Head of caudate nucleus (tissue), 42 donors: ENCODE measurements around the gene FOXI1.

Experiments
- DNase-seq, 42 donors: peaks; one replicate each; pipeline versions ENCODE4 v3.0.0 to v3.0.0-alpha.2; 2020 to 2021; ENCODE audit warnings: mixed read lengths in 7 of 42
- intact Hi-C: fragments of 100-400 bp; cut with DNase I; formaldehyde crosslinking; loops from one replicate; pipeline ENCODE4 v1.15.0; 2022

FOXI1 gene

GRCh38 chr5:170105642-170106611 is at the start of gene FOXI1:
Gene FOXI1 (plus strand): TSS chr5:170105897. CDS start chr5:170105958, 61 bp downstream.
- intact Hi-C loops = no loop called here
- DNase-seq = peak in 2 of 42 donors; percentile 30 to 35

- intact Hi-C loops = no loop called here
- DNase-seq = no peak
Measured at GRCh38 chr5:170056561-170057267, 49.0 kb upstream of the FOXI1 start.

DNA sequence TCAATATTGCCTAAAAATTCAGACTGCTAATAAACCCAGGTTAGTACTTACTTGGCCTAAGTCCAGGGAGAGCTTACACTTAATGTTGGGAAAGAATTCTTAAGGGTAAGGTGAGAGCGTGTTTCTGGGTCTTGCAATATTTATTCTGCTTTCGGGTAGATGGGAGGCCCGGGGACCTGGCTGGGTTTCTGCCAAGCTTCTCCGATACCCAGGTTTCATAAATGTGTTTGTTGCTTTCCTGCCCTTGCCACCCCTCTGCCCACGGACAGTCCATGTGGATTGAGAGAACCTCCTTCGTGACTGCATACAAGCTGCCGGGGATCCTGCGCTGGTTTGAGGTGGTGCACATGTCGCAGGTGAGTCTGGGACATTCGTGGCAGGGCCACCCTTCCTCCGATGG is 48.4 kb upstream of the FOXI1 start:
- intact Hi-C loops = no loop called here
- DNase-seq = no peak

DNA sequence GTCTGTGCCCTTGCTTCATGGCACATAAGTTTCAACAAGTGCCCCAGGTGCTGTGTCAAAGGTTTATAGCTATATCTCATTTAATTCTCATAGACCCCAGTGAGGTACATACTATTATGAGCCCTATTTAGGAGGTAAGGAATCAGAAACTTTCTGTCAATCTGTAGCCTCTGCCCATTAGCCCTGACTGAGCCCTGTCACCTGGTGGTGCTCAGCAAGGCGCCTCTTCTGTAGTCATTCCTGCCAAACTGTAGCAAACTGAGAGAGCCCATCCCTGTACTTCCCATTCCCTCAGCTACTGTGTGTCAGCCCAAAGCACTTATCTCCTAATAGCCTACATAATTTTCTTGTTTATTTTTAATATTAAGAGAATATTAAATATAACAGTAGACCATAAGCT is 46.5 kb upstream of the FOXI1 start:
- intact Hi-C loops = no loop called here

DNA sequence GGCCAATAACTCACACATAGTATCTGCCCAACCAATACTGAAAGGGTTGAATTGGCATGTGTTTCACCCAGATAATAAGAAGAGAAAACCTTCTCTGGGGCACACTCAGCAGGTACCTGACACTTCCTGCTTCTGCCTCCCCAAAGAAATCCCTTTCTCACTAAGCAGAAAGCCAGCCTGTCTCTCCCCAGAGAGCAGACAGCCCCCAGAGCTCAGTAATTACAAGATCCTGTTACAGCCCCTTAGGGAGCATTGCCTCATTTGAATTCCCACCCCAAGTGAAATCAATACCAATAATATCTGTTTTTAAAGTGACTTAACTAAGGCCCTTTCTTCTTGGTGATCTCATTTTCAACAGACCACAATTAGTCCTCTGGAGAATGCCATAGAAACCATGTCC is 38.5 kb upstream of the FOXI1 start:
- DNase-seq = no peak
- intact Hi-C loops = no loop called here

More for the DNA sequence above, 46.5 kb upstream of the FOXI1 start:
- DNase-seq = no peak

- DNase-seq = no peak
- intact Hi-C loops = no loop called here
Measured at GRCh38 chr5:170067574-170068170, 38.0 kb upstream of the FOXI1 start.

- no peak for DNase-seq
- intact Hi-C loops = no loop called here
Measured at GRCh38 chr5:170069512-170069911, 36.2 kb upstream of the FOXI1 start.

- peak in 37 of 42 donors; percentile 11 to 83 (median 41) for DNase-seq
- intact Hi-C loops = no loop called here
Measured at GRCh38 chr5:170070556-170071412, 34.9 kb upstream of the FOXI1 start.

GRCh38 chr5:170071748-170072147 is 33.9 kb upstream of the FOXI1 start:
- intact Hi-C loops = no loop called here
- no peak for DNase-seq

- DNase-seq = no peak
- intact Hi-C loops = no loop called here
Measured at GRCh38 chr5:170075696-170076095, 30.0 kb upstream of the FOXI1 start.

GRCh38 chr5:170076211-170076610 is 29.5 kb upstream of the FOXI1 start:
- intact Hi-C loops = no loop called here
- no peak for DNase-seq

DNA sequence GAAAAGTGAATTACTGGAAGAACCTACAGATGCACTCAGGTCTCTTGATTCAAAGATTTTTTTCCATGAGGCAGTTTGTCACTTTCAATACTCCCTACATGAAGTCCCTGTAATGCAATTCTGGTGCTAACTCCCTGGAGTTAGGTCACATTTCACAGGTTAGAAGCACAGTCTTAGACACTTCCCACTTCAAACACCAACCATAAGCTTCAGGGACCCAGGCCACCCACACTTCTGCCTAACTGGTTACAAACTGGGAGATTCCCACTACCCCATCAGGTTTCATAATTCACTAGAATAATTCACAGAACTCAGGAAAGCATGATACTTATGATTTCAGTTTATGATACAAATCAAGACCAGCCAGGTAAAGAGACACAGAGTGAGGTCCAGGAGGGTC is 29.0 kb upstream of the FOXI1 start:
- intact Hi-C loops = no loop called here

GRCh38 chr5:170077526-170077925 is 28.2 kb upstream of the FOXI1 start:
- no peak for DNase-seq
- intact Hi-C loops = no loop called here

More for the DNA sequence above, 29.0 kb upstream of the FOXI1 start:
- DNase-seq = no peak

GRCh38 chr5:170078458-170078857 is 27.2 kb upstream of the FOXI1 start:
- intact Hi-C loops = no loop called here
- DNase-seq = no peak

GRCh38 chr5:170078931-170079330 is 26.8 kb upstream of the FOXI1 start:
- no peak for DNase-seq
- intact Hi-C loops = no loop called here

DNA sequence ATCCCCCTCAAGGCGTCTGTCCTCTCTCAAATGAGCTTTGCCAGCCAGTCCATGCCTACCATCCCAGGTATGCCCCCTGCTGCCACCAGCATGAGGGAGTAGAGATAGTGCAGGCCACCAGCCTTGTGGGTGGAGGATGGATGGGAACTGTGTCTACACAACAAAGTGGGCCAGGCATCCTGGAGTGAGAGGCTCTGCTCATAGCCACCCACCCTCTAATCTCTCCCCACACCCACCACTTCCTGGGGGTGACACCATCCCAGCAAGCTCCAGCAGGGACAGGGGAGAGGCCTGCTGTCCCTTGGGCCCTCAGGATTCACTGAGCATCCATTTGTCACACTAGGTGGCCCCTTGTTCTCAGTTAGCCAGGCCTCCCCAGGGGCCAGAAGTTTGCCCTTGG is 25.5 kb upstream of the FOXI1 start:
- intact Hi-C loops = no loop called here

DNA sequence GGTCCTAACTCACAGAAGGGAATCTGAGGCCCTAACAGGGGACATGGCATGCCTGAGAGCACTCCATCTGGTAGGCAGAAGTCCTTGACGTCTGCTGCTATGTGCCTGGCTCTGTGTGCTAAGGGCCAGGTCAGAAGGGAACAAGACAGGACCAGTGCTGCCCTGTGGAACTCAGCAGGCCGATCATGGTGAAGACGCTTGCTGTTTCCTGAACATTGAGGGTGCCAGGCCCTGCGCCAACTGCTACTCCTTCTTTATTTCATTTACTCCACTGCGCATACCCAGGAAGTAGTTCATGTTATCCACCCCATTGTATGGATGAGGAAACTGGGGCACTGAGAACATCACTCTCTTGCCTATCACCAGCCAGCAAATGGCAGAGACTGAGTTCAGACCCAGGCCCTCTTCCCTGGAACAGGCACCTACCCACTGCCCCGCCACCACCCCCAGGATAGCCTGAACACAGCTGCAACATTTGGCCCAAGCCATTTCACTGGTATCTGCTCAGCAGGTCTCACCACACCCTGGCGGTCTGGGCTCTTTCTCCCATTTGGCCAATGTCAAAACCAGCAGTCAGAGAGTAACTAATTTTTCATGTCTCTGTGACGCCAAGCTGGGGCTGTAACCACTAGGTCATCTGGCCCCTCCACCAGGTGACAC is 24.8 kb upstream of the FOXI1 start:
- intact Hi-C loops = no loop called here
- DNase-seq = no peak

More for the DNA sequence above, 25.5 kb upstream of the FOXI1 start:
- no peak for DNase-seq

- DNase-seq = no peak
- intact Hi-C loops = no loop called here
Measured at GRCh38 chr5:170081616-170082015, 24.1 kb upstream of the FOXI1 start.
